Ectodermal cell (in vitro differentiated cells): ENCODE results near the gene FHL5.
"Not testable (repeated sequence)": the region's sequence is repeated elsewhere in the genome, so short reads cannot be mapped to it uniquely, and the experiment has no call there.

Source experiments
- H3K27ac ChIP-seq: 2 replicates; pipeline ENCODE4 v1.7.0; 2013; ENCODE audit warnings: mild to moderate bottlenecking, low read depth, low read length; ENCODE audit not compliant: insufficient read depth, poor library complexity, severe bottlenecking
- H3K27me3 ChIP-seq: 2 replicates; pipeline ENCODE4 v1.7.0; 2013; ENCODE audit warnings: mild to moderate bottlenecking, low read length; ENCODE audit not compliant: insufficient read depth, control insufficient read depth, poor library complexity, severe bottlenecking
- H3K36me3 ChIP-seq: one replicate; pipeline ENCODE4 v1.7.0; 2013; ENCODE audit warnings: low read length; ENCODE audit not compliant: control insufficient read depth, insufficient read depth
- H3K4me1 ChIP-seq: one replicate; pipeline ENCODE4 v1.7.0; 2013; ENCODE audit warnings: low read length; ENCODE audit not compliant: control insufficient read depth, insufficient read depth
- H3K4me3 ChIP-seq: 2 replicates; pipeline ENCODE4 v1.7.0; 2013; ENCODE audit warnings: low read depth, low read length, control low read depth; ENCODE audit not compliant: insufficient read depth
- H3K9me3 ChIP-seq: 2 replicates; pipeline ENCODE4 v1.7.0; 2013; ENCODE audit warnings: mild to moderate bottlenecking, low read length, moderate library complexity; ENCODE audit not compliant: control insufficient read depth
- WGBS, 2 experiments: methylation state at CpG; one replicate each; pipeline ENCODE4 v1.1.7; 2013; ENCODE audit warnings: missing lambda C conversion rate in 2 of 2; 5-methylcytosine and 5-hydroxymethylcytosine counted together

Gene FHL5

GRCh38 chr6:96545882-96546281 lies 17.0 kb upstream of the FHL5 start:
- peaks cover 9% of the 10 kb centered on the region for H3K36me3 ChIP-seq
- 95 to 100% methylated on average over 2 of the region's 3 CpGs for WGBS, 2 experiments
- H3K4me1 ChIP-seq: no peaks in the 10 kb centered on the region
- H3K4me3 ChIP-seq: no peak overlapping the region
- H3K9me3 ChIP-seq: no peaks in the 10 kb centered on the region
- no peaks in the 10 kb centered on the region for H3K27me3 ChIP-seq
- H3K27ac ChIP-seq: no peak overlapping the region

GRCh38 chr6:96547654-96548053 lies 15.3 kb upstream of the FHL5 start:
- Histone ChIP-seq H3K36me3 (peaks cover 9% of the 10 kb centered on the region), H3K4me3 (no peak overlapping the region), H3K27me3 (no peaks in the 10 kb centered on the region), H3K27ac (no peak overlapping the region), H3K4me1 (no peaks in the 10 kb centered on the region), H3K9me3 (no peaks in the 10 kb centered on the region)
- 92 to 93% methylated on average over 2 to 3 of the region's 4 CpGs for WGBS, 2 experiments

GRCh38 chr6:96554558-96554957 lies 8.4 kb upstream of the FHL5 start:
- no peak overlapping the region for H3K4me3 ChIP-seq
- no peaks in the 10 kb centered on the region for H3K36me3 ChIP-seq
- H3K4me1 ChIP-seq: no peaks in the 10 kb centered on the region
- H3K9me3 ChIP-seq: no peaks in the 10 kb centered on the region
- no peak overlapping the region for H3K27ac ChIP-seq
- H3K27me3 ChIP-seq: no peaks in the 10 kb centered on the region
- whole genome bisulfite sequencing, 2 experiments: no CpG with 5 or more reads among the region's 4 CpGs

- not testable (repeated sequence) for H3K9me3 ChIP-seq, H3K4me3 ChIP-seq, H3K4me1 ChIP-seq, H3K27ac ChIP-seq, H3K27me3 ChIP-seq, H3K36me3 ChIP-seq
- 92 to 100% methylated on average over 2 of the region's 2 CpGs for WGBS, 2 experiments
These were observed 3.2 kb upstream of the FHL5 start for GRCh38 chr6:96559740-96560139.

GRCh38 chr6:96563853-96564252 lies 925 bp downstream of the FHL5 start:
- H3K27ac ChIP-seq: no peak overlapping the region
- no peaks in the 10 kb centered on the region for H3K36me3 ChIP-seq
- H3K9me3 ChIP-seq: no peaks in the 10 kb centered on the region
- H3K27me3 ChIP-seq: no peaks in the 10 kb centered on the region
- no peak overlapping the region for H3K4me3 ChIP-seq
- no peaks in the 10 kb centered on the region for H3K4me1 ChIP-seq

GRCh38 chr6:96570053-96570452 lies 7.1 kb downstream of the FHL5 start:
- WGBS, 2 experiments: 92% methylated on average over 2 of the region's 2 CpGs
- no peak overlapping the region for H3K4me3 ChIP-seq
- no peaks in the 10 kb centered on the region for H3K36me3 ChIP-seq
- no peak overlapping the region for H3K27ac ChIP-seq
- no peaks in the 10 kb centered on the region for H3K4me1 ChIP-seq
- H3K9me3 ChIP-seq: no peaks in the 10 kb centered on the region
- no peaks in the 10 kb centered on the region for H3K27me3 ChIP-seq

GRCh38 chr6:96571551-96571950 lies 8.6 kb downstream of the FHL5 start:
- H3K36me3 ChIP-seq: no peaks in the 10 kb centered on the region
- H3K27me3 ChIP-seq: no peaks in the 10 kb centered on the region
- H3K9me3 ChIP-seq: no peaks in the 10 kb centered on the region
- H3K27ac ChIP-seq: no peak overlapping the region
- H3K4me1 ChIP-seq: no peaks in the 10 kb centered on the region
- H3K4me3 ChIP-seq: no peak overlapping the region

- H3K27me3 ChIP-seq: no peaks in the 10 kb centered on the region
- 97 to 100% methylated on average over 3 of the region's 3 CpGs for WGBS, 2 experiments
These were observed 12.4 kb downstream of the FHL5 start for GRCh38 chr6:96575359-96575758.

GRCh38 chr6:96576221-96576620 lies 13.3 kb downstream of the FHL5 start:
- Histone ChIP-seq H3K4me3 (no peak overlapping the region), H3K27me3 (no peaks in the 10 kb centered on the region), H3K27ac (no peak overlapping the region), H3K9me3 (no peaks in the 10 kb centered on the region), H3K36me3 (no peaks in the 10 kb centered on the region), H3K4me1 (no peaks in the 10 kb centered on the region)
- 90 to 92% methylated on average over 4 of the region's 4 CpGs for WGBS, 2 experiments

More at GRCh38 chr6:96575359-96575758, 12.4 kb downstream of the FHL5 start:
- H3K36me3 ChIP-seq: no peaks in the 10 kb centered on the region
- no peak overlapping the region for H3K27ac ChIP-seq
- no peaks in the 10 kb centered on the region for H3K9me3 ChIP-seq
- H3K4me1 ChIP-seq: no peaks in the 10 kb centered on the region
- no peak overlapping the region for H3K4me3 ChIP-seq

GRCh38 chr6:96582021-96582420 lies 19.1 kb downstream of the FHL5 start:
- H3K4me1 ChIP-seq: no peaks in the 10 kb centered on the region
- H3K4me3 ChIP-seq: no peak overlapping the region
- WGBS, 2 experiments: 86 to 100% methylated on average over 1 of the region's 2 CpGs
- no peaks in the 10 kb centered on the region for H3K36me3 ChIP-seq
- H3K9me3 ChIP-seq: no peaks in the 10 kb centered on the region
- no peak overlapping the region for H3K27ac ChIP-seq
- no peaks in the 10 kb centered on the region for H3K27me3 ChIP-seq

GRCh38 chr6:96582436-96582835 lies 19.5 kb downstream of the FHL5 start:
- H3K27ac ChIP-seq: no peak overlapping the region
- H3K36me3 ChIP-seq: no peaks in the 10 kb centered on the region
- 100% methylated on average over 1 of the region's 1 CpG for WGBS, 2 experiments
- H3K4me3 ChIP-seq: no peak overlapping the region
- no peaks in the 10 kb centered on the region for H3K27me3 ChIP-seq
- no peaks in the 10 kb centered on the region for H3K9me3 ChIP-seq
- H3K4me1 ChIP-seq: no peaks in the 10 kb centered on the region
